Transverse colon (tissue), 4 donors: ENCODE results near the gene MLC1.

ENCODE experiments used
- POLR2A ChIP-seq: fragments of 450-650 bp; IDR thresholded peaks from one replicate; pipeline ENCODE4 v1.6.1; 2016; ENCODE audit warnings: antibody characterized with exemption, mild to moderate bottlenecking, moderate library complexity
- POLR2AphosphoS5 ChIP-seq, 3 donors: sonication (generic); formaldehyde crosslinking; IDR thresholded peaks; one replicate each; pipeline ENCODE4 v1.6.1; 2016; ENCODE audit warnings: antibody characterized with exemption in 3 of 3
- TF ChIP-seq, protein P1 (sequence below), 5 experiments: fragments of 200-600 bp in 3 of 5; fragments of 450-650 bp in 2 of 5; sonication (generic) in 3 of 5; IDR thresholded peaks; 1 replicate in 2 of 5; 2 replicates in 3 of 5; pipeline ENCODE4 v1.5.1; 2016 to 2017; ENCODE audit warnings: antibody characterized with exemption in 5 of 5, inconsistent platforms in 3 of 5, mild to moderate bottlenecking in 2 of 5, moderate library complexity in 1 of 5

DNA sequence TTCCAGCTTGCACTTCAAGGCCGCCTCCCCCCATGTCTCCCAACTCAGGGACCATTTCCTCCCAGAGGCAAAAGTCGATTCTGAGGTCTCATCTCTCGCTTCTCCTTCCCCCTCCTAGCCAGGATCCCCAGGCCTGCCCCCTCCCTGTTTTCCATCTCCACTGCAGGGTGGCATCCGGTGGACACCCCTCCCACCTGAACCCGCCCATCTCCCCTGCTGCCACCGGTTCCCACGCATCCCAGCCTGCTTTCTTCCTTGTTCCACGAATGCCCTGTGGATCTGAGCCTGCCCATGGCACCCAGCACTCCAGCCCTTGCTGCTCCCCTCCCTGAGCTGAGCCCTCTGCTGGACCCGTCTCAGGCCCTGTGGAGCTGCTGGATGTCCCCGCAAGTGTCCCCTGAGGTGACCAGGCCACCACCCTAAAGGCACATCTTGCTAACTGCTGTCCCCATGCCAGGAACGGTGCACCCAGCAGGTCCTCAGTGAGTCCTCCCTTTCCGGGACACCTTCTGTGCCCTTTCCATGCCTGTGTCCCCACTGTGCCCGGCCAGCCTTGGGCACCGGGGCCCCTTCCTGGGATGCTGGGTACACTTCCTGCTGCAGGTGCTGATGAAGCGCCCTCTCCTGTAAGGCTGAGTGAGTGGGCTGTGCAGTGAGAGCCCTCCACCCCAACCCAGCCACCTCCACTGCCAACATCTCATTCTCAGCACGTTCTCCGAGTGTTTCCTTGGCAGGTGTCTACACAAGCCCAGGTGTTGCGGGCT lies 73.6 kb downstream of the MLC1 start:
- TF ChIP-seq, protein P1, sequence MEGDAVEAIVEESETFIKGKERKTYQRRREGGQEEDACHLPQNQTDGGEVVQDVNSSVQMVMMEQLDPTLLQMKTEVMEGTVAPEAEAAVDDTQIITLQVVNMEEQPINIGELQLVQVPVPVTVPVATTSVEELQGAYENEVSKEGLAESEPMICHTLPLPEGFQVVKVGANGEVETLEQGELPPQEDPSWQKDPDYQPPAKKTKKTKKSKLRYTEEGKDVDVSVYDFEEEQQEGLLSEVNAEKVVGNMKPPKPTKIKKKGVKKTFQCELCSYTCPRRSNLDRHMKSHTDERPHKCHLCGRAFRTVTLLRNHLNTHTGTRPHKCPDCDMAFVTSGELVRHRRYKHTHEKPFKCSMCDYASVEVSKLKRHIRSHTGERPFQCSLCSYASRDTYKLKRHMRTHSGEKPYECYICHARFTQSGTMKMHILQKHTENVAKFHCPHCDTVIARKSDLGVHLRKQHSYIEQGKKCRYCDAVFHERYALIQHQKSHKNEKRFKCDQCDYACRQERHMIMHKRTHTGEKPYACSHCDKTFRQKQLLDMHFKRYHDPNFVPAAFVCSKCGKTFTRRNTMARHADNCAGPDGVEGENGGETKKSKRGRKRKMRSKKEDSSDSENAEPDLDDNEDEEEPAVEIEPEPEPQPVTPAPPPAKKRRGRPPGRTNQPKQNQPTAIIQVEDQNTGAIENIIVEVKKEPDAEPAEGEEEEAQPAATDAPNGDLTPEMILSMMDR (IDR thresholded peaks at IDR 0.05): no peak
- TF ChIP-seq POLR2A (no peak), POLR2AphosphoS5 (IDR thresholded peaks at IDR 0.05) (no peak)
